ENCODE measurements around the gene DHX35. TPM values are rescaled to one million over a fixed set of nuclear protein-coding genes. Genes with fewer than 3 reads are reported as not detected.

Gene DHX35
- total RNA-seq, 2 experiments from 2014 or later: 9.5 to 10.3 TPM

DNA sequence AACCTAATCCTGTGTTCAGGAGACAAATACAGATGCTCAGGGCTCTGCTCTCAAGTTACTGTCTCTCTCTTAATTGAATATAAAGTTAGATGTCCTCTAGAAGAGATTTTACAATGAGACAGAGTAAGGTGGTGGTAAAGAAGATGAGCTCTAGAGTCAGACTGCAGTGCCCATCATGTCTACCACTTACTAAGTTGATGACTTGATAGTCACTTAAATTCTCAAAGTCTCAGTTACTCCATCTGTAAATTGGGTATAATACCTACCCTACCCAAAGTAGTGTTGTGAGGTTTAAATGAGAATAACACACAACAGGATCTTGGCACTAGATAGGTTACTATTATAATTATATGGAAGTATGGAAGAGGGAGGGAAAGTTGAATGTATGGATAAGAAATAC is 1.6 kb downstream of the DHX35 start:
- Mint-ChIP-seq H3K4me3 (no peak overlapping the region), H3K27me3 (ENCODE audit: low read depth) (no peaks in the 10 kb centered on the region), H3K36me3 (ENCODE audit: low read depth) (peaks cover 7% of the 10 kb centered on the region), H3K27ac (no peak overlapping the region), H3K9me3 (no peaks in the 10 kb centered on the region), H3K4me1 (ENCODE audit: low read depth) (peaks cover 32% of the 10 kb centered on the region)
- intact Hi-C loops (cut with micrococcal nuclease): loop anchor here (2.0 to 5.0 kb wide), 2 partner anchors 159 to 491 kb away; partner anchors contain the start of genes PPP1R16B and RALGAPB
- DNase-seq: no peak
- CTCF ChIA-PET: interaction anchor here (3.4 to 5.4 kb wide), 3 partner anchors 33 to 86 kb away, joined by 14 to 33 read pairs (median 15); partner anchors contain the start of gene FAM83D

DNA sequence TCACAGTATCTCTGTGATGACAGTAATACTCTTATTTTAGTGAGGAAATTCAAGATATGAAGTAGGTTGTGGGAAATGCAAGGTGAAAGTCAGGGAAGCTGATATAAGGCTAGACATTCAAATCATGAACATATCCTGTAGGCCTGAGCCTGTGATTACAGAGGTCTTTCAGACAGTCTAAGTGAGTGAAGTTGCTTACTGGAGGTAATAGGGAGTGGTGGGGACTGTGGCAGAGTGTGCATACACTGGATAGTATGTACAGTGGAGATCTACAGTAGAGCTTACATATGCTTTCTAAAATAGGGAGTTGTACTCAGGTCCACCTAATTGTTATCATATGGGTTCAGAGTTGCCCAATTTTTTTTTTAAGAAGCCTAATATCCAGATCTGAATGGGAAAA is 3.1 kb downstream of the DHX35 start:
- Mint-ChIP-seq H3K27me3 (ENCODE audit: low read depth) (no peaks in the 10 kb centered on the region), H3K36me3 (ENCODE audit: low read depth) (peaks cover 7% of the 10 kb centered on the region), H3K4me1 (ENCODE audit: low read depth) (peaks cover 32% of the 10 kb centered on the region), H3K9me3 (no peaks in the 10 kb centered on the region), H3K27ac (no peak overlapping the region), H3K4me3 (no peak overlapping the region)
- CTCF ChIA-PET: interaction anchor here (1.4 to 5.4 kb wide), 3 partner anchors 33 to 84 kb away, joined by 3 to 33 read pairs (median 3); no protein-coding TSS in a partner anchor
- intact Hi-C loops (cut with micrococcal nuclease): no loop called here
- no peak for DNase-seq

- no peak overlapping the region for H3K27ac Mint-ChIP-seq
- intact Hi-C loops (cut with micrococcal nuclease): no loop called here
- no peak overlapping the region for H3K4me3 Mint-ChIP-seq
- no peaks in the 10 kb centered on the region for H3K9me3 Mint-ChIP-seq
- no peaks in the 10 kb centered on the region for H3K27me3 Mint-ChIP-seq (ENCODE audit: low read depth)
- DNase-seq: no peak
- CTCF ChIA-PET: interaction anchor here (0.8 kb wide), 1 partner anchor 11 kb away, joined by 3 read pairs; no protein-coding TSS in a partner anchor
- peaks cover 18% of the 10 kb centered on the region for H3K4me1 Mint-ChIP-seq (ENCODE audit: low read depth)
- peaks cover 19% of the 10 kb centered on the region for H3K36me3 Mint-ChIP-seq (ENCODE audit: low read depth)
These were observed 5.9 kb downstream of the DHX35 start for GRCh38 chr20:38968090-38968489.

GRCh38 chr20:38969708-38970107 is 7.6 kb downstream of the DHX35 start:
- DNase-seq: no peak
- intact Hi-C loops (cut with micrococcal nuclease): no loop called here
- Mint-ChIP-seq H3K4me3 (no peak overlapping the region), H3K27ac (no peak overlapping the region), H3K27me3 (ENCODE audit: low read depth) (no peaks in the 10 kb centered on the region), H3K9me3 (no peaks in the 10 kb centered on the region), H3K4me1 (ENCODE audit: low read depth) (peaks cover 9% of the 10 kb centered on the region), H3K36me3 (ENCODE audit: low read depth) (peaks cover 19% of the 10 kb centered on the region)
- CTCF ChIA-PET: interaction anchor here (1.2 kb wide), 1 partner anchor 79 kb away, joined by 5 read pairs; no protein-coding TSS in a partner anchor

- Mint-ChIP-seq H3K4me3 (no peak overlapping the region), H3K4me1 (ENCODE audit: low read depth) (peaks cover 6% of the 10 kb centered on the region), H3K36me3 (ENCODE audit: low read depth) (peaks cover 16% of the 10 kb centered on the region), H3K27me3 (ENCODE audit: low read depth) (no peaks in the 10 kb centered on the region), H3K9me3 (no peaks in the 10 kb centered on the region), H3K27ac (no peak overlapping the region)
- intact Hi-C loops (cut with micrococcal nuclease): no loop called here
- no peak for DNase-seq
- CTCF ChIA-PET: interaction anchor here (1.2 kb wide), 1 partner anchor 79 kb away, joined by 5 read pairs; no protein-coding TSS in a partner anchor
These were observed 8.2 kb downstream of the DHX35 start for GRCh38 chr20:38970302-38970701.

DNA sequence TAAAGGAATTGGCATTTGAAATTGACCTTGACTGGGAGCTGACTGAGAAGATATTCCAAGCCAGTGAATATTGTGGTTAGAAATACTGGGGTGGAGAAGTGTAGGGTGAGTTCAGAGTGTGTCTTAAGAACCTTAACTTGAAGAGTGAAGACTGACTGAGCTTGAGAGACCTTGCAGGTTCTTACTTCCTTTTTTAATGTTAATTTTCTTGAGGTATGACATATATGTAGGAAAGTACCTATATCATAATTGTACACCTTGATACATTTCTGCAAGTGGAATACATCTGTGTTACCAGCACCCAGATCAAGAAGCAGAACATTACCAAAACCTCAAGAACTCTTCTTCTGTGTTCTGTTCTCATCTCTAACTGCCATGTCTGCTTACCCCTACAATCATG is 11.0 kb downstream of the DHX35 start:
- Mint-ChIP-seq H3K27me3 (ENCODE audit: low read depth) (no peaks in the 10 kb centered on the region), H3K9me3 (no peaks in the 10 kb centered on the region), H3K4me1 (ENCODE audit: low read depth) (peaks cover 3% of the 10 kb centered on the region), H3K27ac (no peak overlapping the region), H3K36me3 (ENCODE audit: low read depth) (peaks cover 16% of the 10 kb centered on the region), H3K4me3 (no peak overlapping the region)
- intact Hi-C loops (cut with micrococcal nuclease): no loop called here
- CTCF ChIA-PET: no interaction called here
- DNase-seq: no peak

- peaks cover 3% of the 10 kb centered on the region for H3K4me1 Mint-ChIP-seq (ENCODE audit: low read depth)
- H3K4me3 Mint-ChIP-seq: no peak overlapping the region
- CTCF ChIA-PET: no interaction called here
- intact Hi-C loops (cut with micrococcal nuclease): no loop called here
- no peak for DNase-seq
- no peaks in the 10 kb centered on the region for H3K9me3 Mint-ChIP-seq
- no peaks in the 10 kb centered on the region for H3K27me3 Mint-ChIP-seq (ENCODE audit: low read depth)
- peaks cover 16% of the 10 kb centered on the region for H3K36me3 Mint-ChIP-seq (ENCODE audit: low read depth)
- no peak overlapping the region for H3K27ac Mint-ChIP-seq
These were observed 11.5 kb downstream of the DHX35 start for GRCh38 chr20:38973645-38974044.

DNA sequence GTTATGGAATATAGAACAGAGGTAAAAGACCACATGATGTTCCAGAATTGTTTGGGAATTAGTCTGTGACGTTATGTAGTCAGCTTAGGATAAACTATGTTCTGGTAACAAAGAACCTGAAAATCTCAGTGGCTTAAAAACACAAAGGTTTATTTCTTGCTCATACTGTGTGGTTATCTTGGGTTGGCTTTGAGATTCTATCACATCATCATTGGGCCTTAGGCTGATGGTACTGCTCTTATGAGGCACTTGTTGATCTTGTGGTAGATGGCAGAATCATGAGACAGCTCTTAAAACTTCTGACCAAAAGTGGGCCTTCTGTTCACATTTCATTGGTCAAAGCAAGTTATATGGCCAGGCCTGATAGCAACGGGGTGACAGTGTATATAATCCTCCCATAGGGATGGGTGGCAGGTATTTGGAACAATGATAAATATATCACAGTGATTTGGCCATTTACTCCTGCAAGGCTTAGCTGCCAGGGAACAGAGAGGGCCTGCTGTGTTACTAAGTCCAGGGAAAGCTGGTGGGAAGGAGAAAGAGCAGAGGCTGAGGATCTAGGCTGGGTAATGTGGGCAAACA is 13.5 kb downstream of the DHX35 start:
- H3K9me3 Mint-ChIP-seq: no peaks in the 10 kb centered on the region
- intact Hi-C loops (cut with micrococcal nuclease): no loop called here
- peaks cover 13% of the 10 kb centered on the region for H3K36me3 Mint-ChIP-seq (ENCODE audit: low read depth)
- H3K27me3 Mint-ChIP-seq (ENCODE audit: low read depth): no peaks in the 10 kb centered on the region
- CTCF ChIA-PET: interaction anchor here (1.0 kb wide), 1 partner anchor 73 kb away, joined by 3 read pairs; no protein-coding TSS in a partner anchor
- H3K4me1 Mint-ChIP-seq (ENCODE audit: low read depth): peaks cover 3% of the 10 kb centered on the region
- H3K4me3 Mint-ChIP-seq: no peak overlapping the region
- no peak overlapping the region for H3K27ac Mint-ChIP-seq
- no peak for DNase-seq

- H3K27me3 Mint-ChIP-seq (ENCODE audit: low read depth): no peaks in the 10 kb centered on the region
- H3K9me3 Mint-ChIP-seq: no peaks in the 10 kb centered on the region
- CTCF ChIA-PET: interaction anchor here (0.8 to 1.7 kb wide), 3 partner anchors 11 to 69 kb away, joined by 3 to 4 read pairs (median 3); no protein-coding TSS in a partner anchor
These were observed 17.3 kb downstream of the DHX35 start for GRCh38 chr20:38979434-38979833.

GRCh38 chr20:38979842-38980241 is 17.7 kb downstream of the DHX35 start:
- Mint-ChIP-seq H3K27me3 (ENCODE audit: low read depth) (no peaks in the 10 kb centered on the region), H3K27ac (no peak overlapping the region), H3K4me3 (no peak overlapping the region), H3K4me1 (ENCODE audit: low read depth) (peaks cover under 1% of the 10 kb centered on the region), H3K9me3 (no peaks in the 10 kb centered on the region), H3K36me3 (ENCODE audit: low read depth) (peaks cover 4% of the 10 kb centered on the region)
- intact Hi-C loops (cut with micrococcal nuclease): no loop called here
- CTCF ChIA-PET: interaction anchor here (0.8 to 1.7 kb wide), 3 partner anchors 11 to 69 kb away, joined by 3 to 4 read pairs (median 3); no protein-coding TSS in a partner anchor
- no peak for DNase-seq

More at GRCh38 chr20:38979434-38979833, 17.3 kb downstream of the DHX35 start:
- intact Hi-C loops (cut with micrococcal nuclease): no loop called here
- Mint-ChIP-seq H3K36me3 (ENCODE audit: low read depth) (peaks cover 7% of the 10 kb centered on the region), H3K4me1 (ENCODE audit: low read depth) (peaks cover 3% of the 10 kb centered on the region), H3K27ac (no peak overlapping the region), H3K4me3 (no peak overlapping the region)
- no peak for DNase-seq

GRCh38 chr20:38982291-38982690 is 20.1 kb downstream of the DHX35 start:
- Mint-ChIP-seq H3K27me3 (ENCODE audit: low read depth) (no peaks in the 10 kb centered on the region), H3K4me1 (ENCODE audit: low read depth) (peaks cover 3% of the 10 kb centered on the region), H3K36me3 (ENCODE audit: low read depth) (peaks cover 6% of the 10 kb centered on the region), H3K9me3 (no peaks in the 10 kb centered on the region), H3K4me3 (no peak overlapping the region), H3K27ac (no peak overlapping the region)
- CTCF ChIA-PET: no interaction called here
- no peak for DNase-seq
- intact Hi-C loops (cut with micrococcal nuclease): no loop called here

DNA sequence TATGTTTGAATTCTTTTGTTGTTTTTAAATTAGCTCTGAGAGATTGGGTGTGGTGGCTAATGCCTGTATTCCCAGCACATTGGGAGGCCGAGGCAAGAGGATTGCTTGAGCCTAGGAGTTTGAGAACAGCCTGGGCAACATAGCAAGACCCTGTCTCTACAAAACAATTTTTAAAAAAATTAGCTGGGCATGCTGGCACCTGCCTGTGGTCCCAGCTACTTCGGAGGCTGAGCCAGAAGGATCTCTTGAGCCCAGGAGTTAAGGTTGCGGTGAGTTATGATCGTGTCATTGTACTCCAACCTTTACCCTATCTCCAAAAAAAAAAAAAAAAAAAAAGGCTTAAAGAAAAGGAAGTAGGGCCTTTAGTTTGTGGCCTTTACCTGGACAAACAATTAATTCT is 22.9 kb downstream of the DHX35 start:
- H3K9me3 Mint-ChIP-seq: no peaks in the 10 kb centered on the region
- H3K4me3 Mint-ChIP-seq: no peak overlapping the region
- no peak overlapping the region for H3K27ac Mint-ChIP-seq
- peaks cover 10% of the 10 kb centered on the region for H3K4me1 Mint-ChIP-seq (ENCODE audit: low read depth)
- peaks cover 17% of the 10 kb centered on the region for H3K36me3 Mint-ChIP-seq (ENCODE audit: low read depth)
- no peaks in the 10 kb centered on the region for H3K27me3 Mint-ChIP-seq (ENCODE audit: low read depth)
- DNase-seq: no peak
- CTCF ChIA-PET: no interaction called here
- intact Hi-C loops (cut with micrococcal nuclease): no loop called here

DNA sequence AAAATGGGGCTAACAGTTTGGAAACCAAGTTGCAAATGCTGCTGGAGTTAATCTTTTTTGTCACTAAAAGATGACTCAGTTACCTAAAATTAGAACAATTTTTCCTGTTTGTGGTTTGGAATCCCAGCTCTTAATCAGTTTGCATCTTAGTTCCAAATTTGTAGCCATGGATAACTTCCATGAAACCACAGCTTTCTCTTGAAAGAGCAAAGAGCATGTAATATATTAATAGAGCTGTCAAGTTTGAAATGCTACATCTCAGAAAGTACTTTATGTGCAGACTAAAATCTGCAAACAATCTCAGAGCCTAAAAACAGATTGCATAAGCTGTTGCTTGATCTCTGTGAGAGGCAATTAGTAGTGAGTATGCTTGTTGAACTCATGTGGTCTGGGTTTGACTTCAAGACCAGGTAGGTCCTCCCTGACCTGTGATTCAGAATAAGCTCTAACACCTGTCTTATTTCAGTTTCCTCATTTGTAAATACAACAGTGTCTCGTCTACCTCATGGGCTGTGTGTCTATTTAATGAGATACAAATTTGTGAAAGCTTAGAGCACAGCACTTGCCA is 23.5 kb downstream of the DHX35 start:
- CTCF ChIA-PET: no interaction called here
- Mint-ChIP-seq H3K4me1 (ENCODE audit: low read depth) (peaks cover 10% of the 10 kb centered on the region), H3K36me3 (ENCODE audit: low read depth) (peaks cover 18% of the 10 kb centered on the region), H3K4me3 (no peak overlapping the region), H3K27ac (no peak overlapping the region), H3K27me3 (ENCODE audit: low read depth) (no peaks in the 10 kb centered on the region), H3K9me3 (no peaks in the 10 kb centered on the region)
- intact Hi-C loops (cut with micrococcal nuclease): no loop called here
- no peak for DNase-seq

All from activated naive CD4-positive, alpha-beta T cell treated with anti-CD3 and anti-CD28 coated beads for 36 hours (primary cell).